D721Med (cell line): ENCODE results near the gene SLAMF7.

Source experiments
- DNase-seq: peaks from one replicate; pipeline ENCODE4 v3.0.0; 2011; ENCODE audit warnings: low spot score; ENCODE audit not compliant: insufficient read length
- FAIRE-seq: peaks from 2 replicates; lab custom pipeline; 2011; peaks lifted over from hg19 to GRCh38; lab: Jason Lieb, UNC
- CTCF ChIP-seq: IDR thresholded peaks from 2 replicates; pipeline ENCODE4 v1.5.1; 2012; ENCODE audit warnings: mild to moderate bottlenecking, control low read depth; ENCODE audit not compliant: insufficient read depth; ENCODE audit errors: missing control alignments

Gene SLAMF7

GRCh38 chr1:160746836-160747500 lies 7.9 kb downstream of the SLAMF7 start:
- no peak for DNase-seq
- no peak for FAIRE-seq
- no peak for TF ChIP-seq CTCF

- FAIRE-seq = no peak
- no peak for DNase-seq
- no peak for TF ChIP-seq CTCF
Observed at GRCh38 chr1:160747717-160748116, 8.7 kb downstream of the SLAMF7 start.

- no peak for FAIRE-seq
- no peak for DNase-seq
- peak; percentile 16 for TF ChIP-seq CTCF
Observed at GRCh38 chr1:160748181-160748877, 9.3 kb downstream of the SLAMF7 start.

- no peak for FAIRE-seq
- no peak for TF ChIP-seq CTCF
Observed at GRCh38 chr1:160748878-160749269, 9.8 kb downstream of the SLAMF7 start.

GRCh38 chr1:160750608-160751007 lies 11.6 kb downstream of the SLAMF7 start:
- no peak for TF ChIP-seq CTCF
- no peak for DNase-seq
- FAIRE-seq = no peak

More at GRCh38 chr1:160748878-160749269, 9.8 kb downstream of the SLAMF7 start:
- no peak for DNase-seq

GRCh38 chr1:160752406-160752805 lies 13.4 kb downstream of the SLAMF7 start:
- FAIRE-seq (no peak), DNase-seq (no peak)
- no peak for TF ChIP-seq CTCF

GRCh38 chr1:160752924-160753323 lies 13.9 kb downstream of the SLAMF7 start:
- no peak for TF ChIP-seq CTCF
- FAIRE-seq = no peak
- DNase-seq = no peak
